GM19239 (cell line): ENCODE data around the gene CAMKK1.

Experiments
- DNase-seq: peaks from one replicate; pipeline ENCODE4 v3.0.0; 2011; ENCODE audit warnings: low spot score; ENCODE audit not compliant: insufficient read length
- FAIRE-seq: peaks from 2 replicates; lab custom pipeline; 2011; peaks lifted over from hg19 to GRCh38; lab: Jason Lieb, UNC

Gene CAMKK1

GRCh38 chr17:3893003-3893719 is at the start of gene CAMKK1:
Gene CAMKK1 (minus strand): TSS chr17:3893053. CDS start chr17:3885687, 7,366 bp downstream.
- peak; percentile 99 for DNase-seq
- peak; percentile 87 for FAIRE-seq

DNA sequence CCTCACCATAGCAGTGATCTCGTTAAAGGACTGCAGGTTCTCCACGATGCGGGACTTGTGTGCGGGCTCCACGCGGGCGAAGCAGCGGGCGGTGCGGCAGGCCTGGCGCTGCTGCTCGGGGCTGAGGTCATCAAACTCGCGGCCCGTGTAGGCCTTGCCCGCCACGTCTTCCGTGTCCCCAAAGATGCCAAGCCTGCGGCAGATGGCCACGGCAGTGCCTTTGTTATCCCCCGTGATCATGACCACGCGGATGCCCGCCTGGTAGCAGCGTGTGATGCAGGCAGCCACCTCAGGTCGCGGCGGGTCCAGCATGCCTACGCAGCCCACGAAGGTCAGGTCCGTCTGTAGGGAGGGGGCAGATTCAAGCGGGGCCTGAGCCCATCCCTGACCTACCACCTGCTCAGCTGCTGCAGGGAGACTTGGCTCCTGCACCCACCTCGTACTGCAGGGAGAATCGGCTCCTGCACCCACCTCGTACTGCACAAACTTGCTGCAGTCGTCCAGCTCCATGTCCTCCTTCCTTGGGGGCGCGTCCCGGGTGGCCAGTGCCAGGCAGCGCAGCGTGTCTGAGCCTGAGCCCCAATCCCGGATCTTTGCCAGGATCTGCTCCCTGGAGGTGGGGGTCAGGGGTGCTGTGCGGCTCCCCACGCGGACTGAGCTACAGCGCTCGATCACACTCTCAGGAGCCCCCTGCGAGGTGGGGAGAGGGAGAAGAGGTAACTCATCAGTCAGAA is 48.3 kb upstream of the CAMKK1 start:
- FAIRE-seq, result no peak
- no peak for DNase-seq

GRCh38 chr17:3937359-3937758 is 44.5 kb upstream of the CAMKK1 start:
- FAIRE-seq (no peak), DNase-seq (no peak)

DNA sequence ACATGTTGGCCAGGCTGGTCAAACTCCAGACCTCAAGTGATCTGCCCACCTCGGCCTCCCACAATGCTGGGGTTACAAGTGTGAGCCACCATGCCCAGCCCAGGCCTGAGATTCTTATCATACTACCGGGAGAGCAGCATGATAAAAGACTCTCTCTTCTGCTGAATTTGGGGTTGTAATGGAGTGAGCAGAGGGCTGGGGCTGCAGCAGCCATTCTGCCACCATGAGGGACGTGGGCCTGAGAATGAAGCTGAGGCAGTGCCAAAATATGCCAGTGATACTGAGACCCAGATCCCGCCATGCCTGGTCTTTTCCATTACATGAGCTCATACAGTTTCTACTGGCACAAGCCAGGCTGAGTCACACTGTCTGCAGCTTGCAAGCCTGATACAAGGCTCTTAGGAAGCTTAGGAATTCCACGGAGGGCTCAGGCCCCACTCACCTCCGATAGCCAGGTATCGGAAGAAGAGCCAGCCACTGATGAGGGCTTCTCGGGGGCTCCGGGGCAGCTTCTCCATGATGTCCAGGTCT is 43.0 kb upstream of the CAMKK1 start:
- DNase-seq (no peak), FAIRE-seq (no peak)

- no peak for DNase-seq
- FAIRE-seq, result no peak
Measured at GRCh38 chr17:3935140-3935542, 42.3 kb upstream of the CAMKK1 start.

DNA sequence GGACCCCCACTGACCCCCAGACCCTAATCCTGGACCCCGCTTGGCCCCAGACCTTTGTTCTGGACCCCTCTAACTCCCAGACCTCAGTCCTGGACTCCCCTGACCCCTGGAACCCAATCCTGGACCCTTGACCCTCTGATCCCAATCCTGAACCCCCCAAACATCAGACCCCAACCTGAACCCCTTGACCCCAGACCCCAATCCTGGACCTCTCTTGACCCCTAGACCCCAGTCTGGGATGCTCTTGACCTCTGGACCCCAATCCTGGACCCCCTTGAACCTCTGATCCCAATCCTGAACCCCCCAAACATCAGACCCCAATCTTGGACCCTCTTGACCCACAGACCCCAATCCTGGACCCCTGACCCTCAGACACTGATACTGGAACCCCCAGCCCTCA is 36.9 kb upstream of the CAMKK1 start:
- no peak for DNase-seq
- no peak for FAIRE-seq

DNA sequence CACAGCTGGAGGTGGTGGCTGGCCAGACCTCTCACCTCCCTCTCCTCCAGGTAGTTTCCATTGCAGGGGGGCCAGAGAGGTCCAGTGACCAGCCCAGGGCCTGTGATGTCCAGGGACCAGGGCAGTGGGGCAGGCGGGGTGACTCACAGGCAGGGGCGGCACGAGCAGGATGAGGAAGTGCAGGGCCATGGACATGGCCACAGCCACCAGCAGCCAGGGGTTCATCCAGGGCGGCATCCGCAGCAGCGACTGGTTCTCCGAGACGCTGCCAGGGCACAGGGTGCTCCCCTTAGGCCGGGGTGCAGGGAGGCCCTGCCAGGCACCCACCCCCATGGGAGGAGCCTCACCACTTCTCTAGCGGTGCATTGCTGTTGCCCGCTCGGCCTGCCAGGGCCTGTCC is 36.3 kb upstream of the CAMKK1 start:
- no peak for FAIRE-seq
- no peak for DNase-seq

GRCh38 chr17:3928406-3928805 is 35.6 kb upstream of the CAMKK1 start:
- DNase-seq (no peak), FAIRE-seq (no peak)

GRCh38 chr17:3927628-3928340 is 34.9 kb upstream of the CAMKK1 start:
- FAIRE-seq (no peak), DNase-seq (no peak)

- DNase-seq (no peak), FAIRE-seq (no peak)
Measured at GRCh38 chr17:3926860-3927627, 34.2 kb upstream of the CAMKK1 start.

DNA sequence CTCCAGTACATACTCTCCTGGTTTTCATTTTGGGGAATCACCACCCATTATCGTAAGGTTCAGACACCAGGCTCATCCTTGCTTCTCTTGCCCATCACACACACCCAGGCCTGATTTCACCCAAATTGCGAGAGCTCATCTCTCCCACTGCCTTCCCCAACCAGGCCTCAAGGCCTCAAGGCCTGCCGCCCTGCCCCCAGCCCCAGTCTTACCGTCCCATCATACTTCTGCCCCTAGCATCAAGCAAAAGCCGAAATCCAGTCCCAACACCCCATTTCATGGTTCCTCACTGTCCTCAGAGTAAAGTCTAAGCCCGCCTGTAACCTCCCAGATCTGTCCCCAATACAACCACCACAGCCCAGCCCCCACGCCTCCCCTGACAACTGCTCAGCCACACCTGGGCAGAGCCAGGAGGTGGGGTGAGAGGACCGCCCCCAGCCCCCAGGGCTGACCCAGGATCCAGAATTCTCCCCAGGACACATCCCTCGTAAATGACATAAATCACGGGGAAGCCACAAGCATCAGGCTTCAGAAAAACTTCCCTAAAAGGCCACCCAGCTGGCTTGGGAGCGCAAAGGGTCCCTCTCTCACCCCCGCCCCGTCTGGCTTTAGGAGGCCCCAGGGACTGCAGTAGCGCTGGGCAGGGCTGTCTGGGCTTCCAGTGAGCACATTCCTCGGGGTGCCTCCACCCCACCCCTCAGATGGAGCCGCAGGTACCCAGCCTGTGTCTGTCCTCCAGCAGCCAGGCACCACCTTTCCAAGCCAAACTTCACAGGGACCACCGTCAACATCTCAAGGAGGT is 33.0 kb upstream of the CAMKK1 start:
- DNase-seq (no peak), FAIRE-seq (no peak)

- DNase-seq (no peak), FAIRE-seq (no peak)
Measured at GRCh38 chr17:3924512-3925350, 31.9 kb upstream of the CAMKK1 start.

GRCh38 chr17:3923466-3924190 is 30.8 kb upstream of the CAMKK1 start:
- DNase-seq, result no peak
- FAIRE-seq, result no peak

DNA sequence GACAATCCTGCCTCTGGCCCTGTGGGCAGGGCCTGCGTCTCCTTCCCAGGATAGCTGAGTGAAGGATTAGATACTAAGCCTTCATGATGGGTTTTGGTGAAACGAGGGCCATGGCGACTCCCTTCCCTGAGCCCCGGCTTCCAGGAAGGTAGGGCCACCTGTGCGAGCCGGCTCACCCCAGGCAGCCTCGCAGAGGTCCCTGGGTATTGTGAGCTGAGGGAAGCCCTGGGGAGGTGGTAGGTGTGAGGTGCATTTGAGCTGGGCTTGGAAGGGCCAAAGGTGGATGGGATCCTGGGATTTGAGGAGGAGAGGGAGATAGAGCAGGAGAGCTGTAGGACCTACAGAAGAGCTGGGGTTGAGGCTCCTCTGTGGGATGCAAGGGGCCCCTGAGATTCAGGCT is 29.9 kb upstream of the CAMKK1 start:
- FAIRE-seq (no peak), DNase-seq (no peak)

DNA sequence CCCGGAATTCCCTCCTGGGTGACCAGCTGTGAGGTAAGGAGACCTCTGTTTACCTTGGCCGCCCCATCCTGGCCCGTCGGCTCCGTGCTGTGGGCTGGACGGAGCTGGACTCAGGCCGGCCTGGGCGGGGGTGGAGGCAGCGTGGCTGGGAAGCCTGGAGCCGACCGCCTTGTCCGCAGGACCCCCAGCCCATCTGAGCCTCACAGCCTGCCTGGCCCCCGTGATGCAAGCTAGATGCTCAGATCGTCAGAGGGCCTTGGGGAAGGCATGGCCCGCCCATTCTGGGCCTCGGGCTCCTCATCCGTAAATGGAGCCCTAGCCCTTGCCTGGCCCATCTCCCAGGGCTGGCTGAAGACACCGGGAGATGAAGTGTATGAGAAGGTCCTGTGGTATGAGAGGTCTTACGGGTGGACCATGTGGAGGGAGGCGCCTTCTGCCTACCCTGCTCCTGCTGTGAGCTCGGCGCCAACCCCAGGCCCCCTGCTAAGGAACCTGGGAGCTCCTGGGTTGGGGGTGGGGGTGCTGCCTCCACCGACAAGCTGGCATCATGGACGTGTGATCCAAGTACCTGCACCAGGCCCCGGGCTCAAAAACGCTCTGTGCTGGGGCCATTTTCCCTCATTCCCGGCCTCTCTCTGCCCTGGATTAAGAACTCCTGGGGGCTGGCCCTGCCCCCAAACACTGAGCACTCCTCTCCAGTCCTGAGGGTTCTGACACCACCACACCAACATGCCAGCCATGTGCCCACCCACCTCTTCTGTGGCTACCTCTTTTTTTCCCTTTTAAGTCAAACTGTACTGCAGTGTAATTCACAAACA is 28.9 kb upstream of the CAMKK1 start:
- DNase-seq (no peak), FAIRE-seq (no peak)

- FAIRE-seq, result no peak
- DNase-seq, result no peak
Measured at GRCh38 chr17:3921006-3921405, 28.2 kb upstream of the CAMKK1 start.

- FAIRE-seq (no peak), DNase-seq (no peak)
Measured at GRCh38 chr17:3919123-3919624, 26.3 kb upstream of the CAMKK1 start.
